ENCODE data around the gene CTSZ. TPM values are rescaled to one million over a fixed set of nuclear protein-coding genes. Genes with fewer than 3 reads are reported as not detected.
A peak's percentile ranks its signal among the peaks of the same experiment; 100 is the strongest.

CTSZ gene
- total and polyA plus RNA-seq, 10 of the 15 experiments (the other 5 are each of a cell fraction or from before 2014, with no cell fraction given): 6.0 to 301 (median 154) TPM

GRCh38 chr20:58998656-58999055 is 8.4 kb downstream of the CTSZ start:
- Histone ChIP-seq H4K20me1 (ENCODE audit: control insufficient read depth, insufficient read depth) (peaks cover 5% of the 10 kb centered on the region), H3K27me3 (replicated peaks in 1 of 2; ENCODE audit: control insufficient read depth in 2 of 2, insufficient read depth in 2 of 2, low read length in 1 of 2) (no peaks in the 10 kb centered on the region), H3K9ac (ENCODE audit: control insufficient read depth, insufficient read depth, low read length) (no peak overlapping the region), H3K9me3 (replicated peaks; ENCODE audit: control insufficient read depth, insufficient read depth, low read length) (no peaks in the 10 kb centered on the region), H3K4me3 (no peak overlapping the region), H3K4me2 (ENCODE audit: control insufficient read depth, insufficient read depth) (no peak overlapping the region), H3K4me1 (ENCODE audit: control insufficient read depth, insufficient read depth, low read length) (peaks cover 22% of the 10 kb centered on the region), H3K36me3 (ENCODE audit: control insufficient read depth in 2 of 2, insufficient read depth in 2 of 2, low read length in 1 of 2) (peaks cover 43 to 56% of the 10 kb centered on the region in 2 experiments), H3K27ac (ENCODE audit: control insufficient read depth, insufficient read depth) (no peak overlapping the region), H2AFZ (ENCODE audit: control insufficient read depth, low read depth, low read length) (no peak overlapping the region), H3K79me2 (ENCODE audit: control insufficient read depth, insufficient read depth, low read length) (peaks cover 18% of the 10 kb centered on the region)
- BruUV-seq (replicated peaks): no TSS peak
- SMC1A ChIA-PET (ENCODE audit: uncharacterized antibody, unreplicated experiment): no interaction called here
- WGBS (ENCODE audit: insufficient coverage, insufficient replicate concordance, low lambda C conversion rate, missing lambda C conversion rate): 97% methylated on average over 11 of the region's 11 CpGs
- TF ChIP-seq CEBPZ (IDR thresholded peaks at IDR 0.05; ENCODE audit: low read depth, low read length) (no peak), ZBTB11 (CRISPR knock-in tag; IDR thresholded peaks at IDR 0.05) (no peak), ZNF274 (IDR thresholded peaks at IDR 0.05; ENCODE audit: insufficient read depth, insufficient read length) (no peak), BCL3 (IDR thresholded peaks at IDR 0.05; ENCODE audit: borderline replicate concordance, insufficient read depth, low read depth, low read length, poor library complexity, severe bottlenecking) (peak; percentile 51), POLR2A (IDR thresholded peaks at IDR 0.05; ENCODE audit: low read depth, low read length) (peak; percentile 49; the same call in 1 of the 2 replicates), POLR2AphosphoS5 (IDR thresholded peaks at IDR 0.05; ENCODE audit: low read length) (peak; percentile 24; the same call in 1 of the 2 replicates), BACH1 (IDR thresholded peaks at IDR 0.05; ENCODE audit: borderline replicate concordance) (no peak), PBX3 (IDR thresholded peaks at IDR 0.05; ENCODE audit: insufficient replicate concordance, low read depth, low read length) (peak; percentile 17), PAX8 (IDR thresholded peaks at IDR 0.05) (no peak)
- in situ Hi-C loops (cut with MboI) (no loop called here), intact Hi-C loops (cut with micrococcal nuclease; ENCODE audit: unreplicated experiment) (no loop called here)
- no peak for ATAC-seq
- RAD21 ChIA-PET (ENCODE audit: unreplicated experiment): no interaction called here
- no peak for DNase-seq (ENCODE audit: low read depth, low spot score)
- POLR2A ChIA-PET: interaction anchor here (0.6 to 1.2 kb wide), 2 partner anchors 8 to 100 kb away, joined by 4 to 6 read pairs; no protein-coding TSS in a partner anchor
- CTCF ChIA-PET: no interaction called here
- FAIRE-seq: no peak

All from GM12878 (cell line).